OCI-M2 (cell line): ENCODE results near the gene KIAA1958.
"Not testable (repeated sequence)": the region's sequence is repeated elsewhere in the genome, so short reads cannot be mapped to it uniquely, and the experiment has no call there.

Source experiments
- DNase-seq: peaks from one replicate; lab custom pipeline; 2025; ENCODE audit not compliant: unreplicated experiment; lab: John Stamatoyannopoulos, UW

KIAA1958 gene

DNA sequence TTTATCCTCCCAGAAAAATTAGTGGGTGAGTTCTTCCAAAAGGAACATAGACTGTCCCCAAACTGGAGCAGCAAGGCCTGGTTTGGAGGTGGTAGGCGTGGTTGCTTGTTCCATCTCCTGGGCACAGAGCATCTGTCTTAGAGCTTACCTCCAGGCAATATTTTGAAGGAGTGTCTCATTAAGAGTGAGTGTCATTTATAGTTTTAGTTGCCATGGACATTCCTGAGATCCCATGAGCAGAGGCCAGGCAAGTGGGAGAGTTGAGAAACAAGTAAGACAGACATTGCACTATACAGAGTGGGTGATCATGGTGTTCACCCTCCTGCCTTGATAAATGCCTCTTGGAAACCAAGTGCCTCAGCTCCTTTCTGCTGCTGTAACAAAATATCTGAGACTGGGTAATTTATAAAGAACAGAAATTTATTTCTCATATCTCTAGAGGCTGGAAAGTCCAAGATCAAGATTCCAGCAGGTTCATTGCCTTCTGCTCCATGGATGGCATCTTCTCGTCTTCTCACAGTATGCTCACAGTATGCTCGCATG lies 68.5 kb downstream of the KIAA1958 start:
- DNase-seq: no peak

DNA sequence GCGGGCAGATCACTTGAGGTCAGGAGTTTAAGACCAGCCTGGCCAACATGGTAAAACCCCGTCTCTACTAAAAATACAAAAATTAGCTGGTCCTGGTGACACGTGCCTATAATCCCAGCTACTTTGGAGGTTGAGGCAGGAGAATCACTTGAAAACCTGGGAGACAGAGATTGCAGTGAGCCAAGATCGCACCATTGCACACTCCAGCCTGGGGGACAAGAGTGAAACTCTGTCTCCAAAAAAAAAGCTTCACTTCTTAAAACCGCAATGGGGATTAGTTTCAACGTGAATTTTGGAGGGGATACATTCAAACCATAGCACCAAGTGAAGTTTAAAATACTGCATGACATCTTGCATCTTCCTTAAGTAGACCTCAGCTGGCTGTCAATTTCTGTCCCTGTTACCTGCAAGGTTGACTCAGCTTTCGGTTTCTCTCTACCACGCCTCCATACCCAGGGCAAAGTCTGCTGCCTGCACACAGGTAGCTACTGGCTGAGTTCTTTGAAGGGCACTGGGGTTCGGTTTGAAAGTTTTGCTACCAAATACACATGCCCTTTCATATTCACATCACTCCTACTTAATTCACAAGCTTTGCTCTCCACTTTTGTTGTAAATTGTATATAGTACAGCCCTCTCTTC lies 69.3 kb downstream of the KIAA1958 start:
- no peak for DNase-seq

- no peak for DNase-seq
Measured at GRCh38 chr9:112556497-112557442, 70.1 kb downstream of the KIAA1958 start.

GRCh38 chr9:112558476-112558875 lies 71.8 kb downstream of the KIAA1958 start:
- DNase-seq: no peak

- no peak for DNase-seq
Measured at GRCh38 chr9:112558978-112559377, 72.4 kb downstream of the KIAA1958 start.

- DNase-seq: no peak
Measured at GRCh38 chr9:112559629-112560413, 73.2 kb downstream of the KIAA1958 start.

- DNase-seq: no peak
Measured at GRCh38 chr9:112562235-112562958, 75.8 kb downstream of the KIAA1958 start.

DNA sequence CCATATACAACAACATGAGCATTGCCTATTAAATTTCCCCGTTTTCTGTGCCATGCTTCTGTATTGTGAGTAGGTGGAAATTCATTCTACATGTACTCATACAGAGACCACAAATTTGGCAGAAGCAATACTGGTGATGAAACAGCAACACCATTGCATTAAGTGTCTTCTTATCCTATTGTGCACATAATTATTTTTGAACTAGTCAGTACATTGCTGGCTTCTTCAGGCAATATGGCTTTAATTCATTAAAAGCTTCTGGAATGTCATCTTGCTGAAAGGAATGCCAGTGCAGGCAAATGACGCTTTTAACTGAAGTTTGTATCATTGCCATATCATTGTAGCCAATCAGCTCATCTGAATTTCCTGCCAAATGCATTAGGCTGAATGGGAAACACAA lies 82.6 kb downstream of the KIAA1958 start:
- DNase-seq: no peak

- DNase-seq: no peak
Measured at GRCh38 chr9:112570671-112571167, 84.1 kb downstream of the KIAA1958 start.

DNA sequence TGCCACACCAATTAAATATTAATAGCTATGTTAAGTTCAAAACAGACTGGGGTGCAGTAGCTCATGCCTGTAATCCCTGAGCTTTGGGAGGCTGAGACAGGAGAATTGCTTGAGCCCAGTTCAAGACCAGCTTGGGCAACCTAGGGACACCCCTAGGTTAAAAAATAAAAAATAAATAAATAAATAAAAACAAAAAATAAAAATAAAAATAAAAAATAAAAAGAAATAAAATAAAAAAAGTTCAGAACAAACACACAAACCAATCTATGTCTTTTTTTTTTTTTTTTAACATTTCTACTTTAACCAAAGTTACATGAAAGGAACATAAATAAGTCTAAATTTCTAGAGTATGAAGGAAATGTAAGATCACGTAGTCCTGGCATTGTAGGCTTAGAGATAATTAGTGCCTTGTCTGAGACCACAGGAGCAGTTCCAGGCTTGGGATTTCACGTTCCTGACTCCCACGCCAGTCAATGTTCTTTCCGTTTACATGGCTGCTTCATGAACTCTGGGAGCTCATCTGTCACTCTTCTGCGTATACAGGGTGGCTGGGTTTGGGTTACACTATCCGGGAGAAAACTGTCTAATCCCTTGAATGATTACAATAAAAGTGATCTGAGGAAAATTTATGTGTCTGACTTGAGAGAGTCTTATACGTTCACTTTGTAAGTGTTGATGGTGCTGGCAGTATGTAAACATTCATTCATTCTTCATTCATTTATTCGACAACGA lies 85.2 kb downstream of the KIAA1958 start:
- DNase-seq: no peak

DNA sequence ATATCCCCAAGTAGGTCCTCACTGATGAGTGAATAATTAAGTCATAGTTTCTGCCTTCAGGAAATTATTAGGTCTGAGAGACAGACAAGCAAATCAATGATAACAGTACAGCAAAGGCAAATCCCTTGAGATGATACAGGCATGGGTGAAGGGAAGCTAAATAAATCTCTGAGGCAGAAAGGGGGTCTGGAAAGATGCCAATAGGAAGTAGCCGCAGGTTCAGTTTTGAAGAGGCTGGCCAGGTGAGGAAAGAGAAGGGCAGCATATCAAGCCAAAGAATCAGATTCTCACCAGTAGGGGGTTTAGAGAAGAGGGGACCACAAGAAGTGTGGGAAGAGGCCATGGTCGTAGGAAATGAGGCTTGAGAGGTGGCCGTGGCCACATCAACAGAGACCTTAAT lies 85.8 kb downstream of the KIAA1958 start:
- DNase-seq: no peak

- DNase-seq: no peak
Measured at GRCh38 chr9:112574008-112574407, 87.4 kb downstream of the KIAA1958 start.

DNA sequence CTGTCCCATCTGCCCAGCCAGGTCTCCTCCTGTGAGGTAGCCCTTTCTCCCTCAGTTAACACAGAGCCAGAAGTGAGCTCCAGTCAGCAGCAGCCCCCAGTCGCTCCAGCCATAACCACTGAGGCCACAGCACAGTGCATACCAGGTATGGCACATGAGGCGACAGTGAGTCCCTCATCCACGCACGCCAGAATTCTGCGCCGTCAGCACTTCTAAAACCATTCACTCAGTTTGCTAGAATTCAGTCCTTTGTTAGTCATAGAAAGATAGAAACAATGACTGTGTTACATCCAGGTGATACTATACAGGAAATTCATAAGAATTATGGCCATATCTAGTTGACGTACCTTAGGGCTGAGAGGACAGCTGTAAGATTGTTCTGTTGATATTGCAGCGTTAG lies 88.5 kb downstream of the KIAA1958 start:
- no peak for DNase-seq

DNA sequence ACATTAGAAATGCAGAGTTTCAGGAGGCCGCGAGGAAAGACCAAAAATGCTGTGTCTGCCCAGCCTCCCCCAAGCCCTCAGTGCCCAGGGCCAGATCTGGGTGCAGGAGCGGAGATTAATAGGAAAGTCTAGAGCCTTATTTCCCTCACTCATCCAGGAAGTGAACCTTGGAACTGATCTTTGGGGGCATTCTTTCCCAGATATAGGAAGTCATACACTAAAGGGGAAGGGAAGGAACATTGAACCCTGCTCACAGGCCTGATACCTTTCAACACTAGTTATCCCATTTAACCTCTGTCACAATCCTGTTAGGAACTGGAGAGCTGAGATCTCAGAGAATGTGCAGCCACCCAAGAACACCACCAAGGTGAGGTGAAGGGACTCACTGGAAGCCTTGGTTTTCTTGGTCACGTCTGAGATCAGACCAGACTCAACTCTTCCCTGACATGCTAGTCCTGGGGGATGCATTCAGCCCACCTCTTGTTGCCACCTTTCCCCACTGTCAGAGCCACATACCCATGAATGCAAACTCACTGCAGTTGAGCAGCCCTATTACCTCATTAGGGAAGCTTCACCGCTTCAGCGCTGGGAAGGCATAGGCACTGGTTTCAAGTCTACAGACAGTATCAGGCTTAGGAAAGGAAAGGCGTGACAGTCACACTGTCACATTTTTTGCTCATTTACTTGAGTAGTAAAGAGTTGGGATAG lies 95.0 kb downstream of the KIAA1958 start:
- no peak for DNase-seq

GRCh38 chr9:112582371-112583262 lies 96.0 kb downstream of the KIAA1958 start:
- DNase-seq: no peak

DNA sequence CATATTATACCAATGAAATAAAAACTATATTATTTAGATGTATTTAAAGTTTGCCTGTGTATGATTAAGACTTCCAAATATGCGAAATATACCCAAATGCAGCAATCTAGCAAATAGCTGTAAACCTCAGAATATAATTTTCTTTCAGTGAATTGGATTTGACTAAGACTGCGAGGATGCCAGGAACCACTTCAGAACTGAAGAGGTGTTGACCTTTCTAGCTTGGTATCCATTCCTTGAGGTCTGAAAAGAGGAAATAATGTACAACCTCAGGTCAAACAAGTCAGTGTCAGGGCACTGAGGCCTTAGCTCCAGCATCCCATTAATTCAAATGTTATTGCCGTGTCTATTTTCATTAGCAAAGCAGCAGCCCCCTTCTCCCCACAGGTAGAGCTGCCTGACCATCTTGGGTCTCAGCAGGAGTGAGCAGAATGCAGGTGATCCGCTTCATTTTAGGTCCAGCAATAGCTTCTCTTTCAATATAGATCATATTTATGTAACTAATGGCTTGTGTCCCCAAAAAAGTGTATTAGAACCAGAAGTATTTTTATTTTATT lies 100.0 kb downstream of the KIAA1958 start:
- no peak for DNase-seq

DNA sequence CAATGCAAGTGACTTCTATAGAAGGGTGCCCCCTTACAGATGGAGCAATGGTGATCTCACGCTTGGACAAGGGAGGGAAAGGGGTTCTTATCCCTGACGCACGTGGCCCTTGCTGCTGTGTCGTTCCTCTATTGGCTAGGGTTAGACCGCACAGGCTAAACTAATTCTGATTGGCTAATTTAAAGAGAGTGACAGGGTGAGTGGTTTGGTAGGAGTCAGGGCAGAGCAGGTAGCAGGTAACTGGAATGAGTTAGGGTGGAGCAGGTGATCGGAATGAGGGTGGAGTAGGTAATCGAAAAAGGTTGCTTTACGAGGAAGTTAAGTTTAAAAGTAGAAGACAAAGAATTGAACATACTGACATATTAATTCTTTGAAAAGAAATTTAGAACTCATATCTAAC lies 105.2 kb downstream of the KIAA1958 start:
- not testable (repeated sequence) for DNase-seq

DNA sequence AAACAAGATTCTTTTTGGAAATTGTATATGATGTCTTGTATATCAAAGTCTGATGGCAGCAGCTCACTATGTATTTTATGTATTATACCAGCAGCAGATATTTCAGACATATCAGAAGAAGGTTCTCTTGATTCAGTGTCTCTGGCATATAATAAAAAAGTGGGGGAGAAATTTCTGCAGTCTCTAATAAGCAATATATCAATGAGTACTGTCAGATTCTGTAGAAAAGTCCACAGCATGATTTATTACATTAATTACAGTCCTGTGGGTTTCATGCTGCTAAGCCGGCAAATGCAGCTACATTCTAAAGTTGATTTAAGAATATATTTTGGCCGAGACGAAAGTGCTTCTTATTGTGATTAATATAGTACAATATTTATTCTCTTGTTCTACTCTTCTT lies 113.1 kb downstream of the KIAA1958 start:
- no peak for DNase-seq
